H1 (cell line): ENCODE results near the gene NRXN2.

Experiments used
- CBX5 ChIP-seq: fragments of 300-800, 300-1000 bp; sonication (generic); IDR thresholded peaks from 2 replicates; pipeline ENCODE4 v1.7.1; 2016; ENCODE audit warnings: antibody characterized with exemption, low read length, low read depth
- EP300 ChIP-seq, 2 experiments: IDR thresholded peaks; 1 replicate in 1 of 2; 2 replicates in 1 of 2; pipeline ENCODE4 v1.6.1; 2011 to 2012; ENCODE audit warnings: low read depth in 2 of 2, low read length in 2 of 2, mild to moderate bottlenecking in 2 of 2, borderline replicate concordance in 1 of 2, inconsistent platforms in 1 of 2, moderate library complexity in 1 of 2
- JUND ChIP-seq: IDR thresholded peaks from 2 replicates; pipeline ENCODE4 v1.6.1; 2011; ENCODE audit warnings: mild to moderate bottlenecking, improper control_type of control experiment, low read length
- MAFK ChIP-seq: IDR thresholded peaks from 2 replicates; pipeline ENCODE4 v1.6.1; 2012; ENCODE audit warnings: low read depth, mild to moderate bottlenecking, improper control_type of control experiment, low read length
- MAX ChIP-seq: IDR thresholded peaks from 2 replicates; pipeline ENCODE4 v1.6.1; 2012; ENCODE audit warnings: inconsistent platforms
- POLR2A ChIP-seq, 2 experiments: IDR thresholded peaks; 1 replicate in 1 of 2; 2 replicates in 1 of 2; pipeline ENCODE4 v1.6.1; 2011; ENCODE audit warnings: low read depth in 2 of 2, low read length in 2 of 2, mild to moderate bottlenecking in 2 of 2; ENCODE audit errors: control extremely low read depth in 1 of 2
- RAD21 ChIP-seq, 2 experiments: IDR thresholded peaks in 1 of 2; conservative IDR thresholded peaks in 1 of 2; 2 replicates each; pipeline ENCODE4 v1.6.1; 2011; ENCODE audit warnings: low read depth in 2 of 2, low read length in 2 of 2, improper control_type of control experiment in 1 of 2, inconsistent platforms in 1 of 2, mild to moderate bottlenecking in 1 of 2, moderate library complexity in 1 of 2
- SIX5 ChIP-seq: IDR thresholded peaks from 2 replicates; pipeline ENCODE4 v1.6.1; 2011; ENCODE audit warnings: mild to moderate bottlenecking, low read depth, low read length
- SP1 ChIP-seq: IDR thresholded peaks from 2 replicates; pipeline ENCODE4 v1.6.1; 2011; ENCODE audit warnings: low read depth, low read length
- SP2 ChIP-seq: IDR thresholded peaks from 2 replicates; pipeline ENCODE4 v1.6.1; 2012; ENCODE audit warnings: mild to moderate bottlenecking, low read length, inconsistent platforms
- SUZ12 ChIP-seq: fragments of 200-600 bp; sonication (generic); IDR thresholded peaks from 2 replicates; pipeline ENCODE4 v1.6.1; 2012; ENCODE audit warnings: mild to moderate bottlenecking, inconsistent platforms, low read length, moderate library complexity, mixed read lengths
- YY1 ChIP-seq: IDR thresholded peaks from 2 replicates; pipeline ENCODE4 v1.6.1; 2011; ENCODE audit warnings: low read depth, mild to moderate bottlenecking, low read length
- TF ChIP-seq, protein P1 (sequence below), 3 experiments: IDR thresholded peaks; 1 replicate in 2 of 3; 2 replicates in 1 of 3; pipeline versions ENCODE4 v1.5.1 to v1.6.1; 2011; ENCODE audit warnings: low read length in 3 of 3, mild to moderate bottlenecking in 3 of 3, inconsistent platforms in 2 of 3, low read depth in 1 of 3, moderate library complexity in 1 of 3; ENCODE audit not compliant: insufficient read depth in 1 of 3; ENCODE audit errors: control extremely low read depth in 1 of 3

DNA sequence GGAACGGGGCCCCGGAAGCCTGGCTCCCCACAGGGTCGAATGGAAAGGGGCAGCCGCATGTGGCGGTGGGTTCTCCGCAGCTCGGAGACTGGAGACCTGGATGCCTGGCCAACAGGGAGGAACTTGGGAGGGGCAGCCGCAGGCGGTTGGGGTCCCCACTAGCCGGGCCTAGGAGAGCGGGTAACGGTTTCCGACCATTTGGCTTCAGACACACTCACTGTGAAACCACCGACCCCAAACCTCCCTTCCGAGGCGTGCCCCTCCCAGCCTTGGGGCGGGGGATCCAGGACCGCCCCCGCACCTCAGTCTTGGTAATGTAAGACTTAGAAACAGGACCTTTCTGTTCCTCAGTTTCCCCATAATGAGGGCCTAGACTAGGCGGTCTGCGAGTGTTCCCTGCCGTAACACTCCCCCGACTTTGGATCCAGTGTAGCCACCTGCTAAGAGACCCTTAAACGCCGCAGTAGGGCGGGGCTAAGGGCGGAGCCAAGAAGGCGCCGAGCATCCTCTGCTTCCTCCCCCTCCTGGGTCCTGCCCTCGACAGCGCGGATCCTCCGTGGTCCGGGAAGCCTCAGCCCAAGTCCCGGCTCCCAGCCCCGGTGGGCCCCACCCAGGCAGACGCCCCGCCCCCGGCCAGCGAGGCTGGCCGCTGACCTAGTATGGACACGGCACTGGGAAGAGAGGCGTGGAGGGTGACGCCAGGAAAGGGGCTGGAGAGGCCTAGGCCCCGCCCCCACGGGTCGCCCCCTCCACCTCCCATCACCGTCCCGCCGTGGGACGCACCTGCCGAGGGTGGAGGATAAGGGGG is 22.7 kb upstream of the NRXN2 start:
- TF ChIP-seq SP1 (peak; percentile 29; the same call in 1 of the 2 replicates), SP2 (no peak), MAFK (no peak), MAX (peak; percentile 6; the same call in 1 of the 2 replicates), JUND (no peak), SUZ12 (no peak), SIX5 (no peak), RAD21 (IDR thresholded peaks at IDR 0.05 in 1 of 2, conservative IDR thresholded peaks at IDR 0.05 in 1 of 2; ENCODE audit: low read depth in 2 of 2, low read length in 2 of 2) (no peak), CBX5 (no peak), EP300 (IDR thresholded peaks at IDR 0.05; ENCODE audit: borderline replicate concordance in 1 of 2, low read depth in 2 of 2, low read length in 2 of 2) (no peak), POLR2A (IDR thresholded peaks at IDR 0.05; ENCODE audit: control extremely low read depth in 1 of 2, low read depth in 2 of 2, low read length in 2 of 2) (peak in 1 of 2 experiments; percentile 47; a peak in 1 of 3 replicates), YY1 (no peak)
- TF ChIP-seq, protein P1, sequence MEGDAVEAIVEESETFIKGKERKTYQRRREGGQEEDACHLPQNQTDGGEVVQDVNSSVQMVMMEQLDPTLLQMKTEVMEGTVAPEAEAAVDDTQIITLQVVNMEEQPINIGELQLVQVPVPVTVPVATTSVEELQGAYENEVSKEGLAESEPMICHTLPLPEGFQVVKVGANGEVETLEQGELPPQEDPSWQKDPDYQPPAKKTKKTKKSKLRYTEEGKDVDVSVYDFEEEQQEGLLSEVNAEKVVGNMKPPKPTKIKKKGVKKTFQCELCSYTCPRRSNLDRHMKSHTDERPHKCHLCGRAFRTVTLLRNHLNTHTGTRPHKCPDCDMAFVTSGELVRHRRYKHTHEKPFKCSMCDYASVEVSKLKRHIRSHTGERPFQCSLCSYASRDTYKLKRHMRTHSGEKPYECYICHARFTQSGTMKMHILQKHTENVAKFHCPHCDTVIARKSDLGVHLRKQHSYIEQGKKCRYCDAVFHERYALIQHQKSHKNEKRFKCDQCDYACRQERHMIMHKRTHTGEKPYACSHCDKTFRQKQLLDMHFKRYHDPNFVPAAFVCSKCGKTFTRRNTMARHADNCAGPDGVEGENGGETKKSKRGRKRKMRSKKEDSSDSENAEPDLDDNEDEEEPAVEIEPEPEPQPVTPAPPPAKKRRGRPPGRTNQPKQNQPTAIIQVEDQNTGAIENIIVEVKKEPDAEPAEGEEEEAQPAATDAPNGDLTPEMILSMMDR (IDR thresholded peaks at IDR 0.05; ENCODE audit: control extremely low read depth in 1 of 3, insufficient read depth in 1 of 3, low read depth in 1 of 3, low read length in 3 of 3) = no peak
